Fibroblast of the aortic adventitia (primary cell): ENCODE data around the gene SLC1A3. TPM values are rescaled to one million over a fixed set of nuclear protein-coding genes. Genes with fewer than 3 reads are reported as not detected.
A peak's percentile ranks its signal among the peaks of the same experiment; 100 is the strongest.

Experiments
- DNase-seq: peaks from one replicate; pipeline ENCODE4 v3.0.0-alpha.2; 2010; ENCODE audit warnings: low read depth
- H3K4me3 ChIP-seq: 2 replicates; pipeline ENCODE4 v1.5.1; 2011; ENCODE audit warnings: low read depth, mild to moderate bottlenecking, control low read depth, low read length, moderate library complexity
- total RNA-seq: library from RNA; depleted of rRNA; stranded (reverse); fragments of >200 nt; gene quantifications from 2 replicates; pipeline ENCODE4 v1.2.3, GENCODE V29; 2012; ENCODE audit warnings: low replicate concordance
- TF ChIP-seq, protein P1 (sequence below): IDR thresholded peaks from 2 replicates; pipeline ENCODE4 v1.5.1; 2011; ENCODE audit warnings: mild to moderate bottlenecking, low read length, control low read depth, inconsistent platforms; ENCODE audit not compliant: insufficient read depth

SLC1A3 gene
- total RNA-seq, 1 donor, result 3.7 TPM

DNA sequence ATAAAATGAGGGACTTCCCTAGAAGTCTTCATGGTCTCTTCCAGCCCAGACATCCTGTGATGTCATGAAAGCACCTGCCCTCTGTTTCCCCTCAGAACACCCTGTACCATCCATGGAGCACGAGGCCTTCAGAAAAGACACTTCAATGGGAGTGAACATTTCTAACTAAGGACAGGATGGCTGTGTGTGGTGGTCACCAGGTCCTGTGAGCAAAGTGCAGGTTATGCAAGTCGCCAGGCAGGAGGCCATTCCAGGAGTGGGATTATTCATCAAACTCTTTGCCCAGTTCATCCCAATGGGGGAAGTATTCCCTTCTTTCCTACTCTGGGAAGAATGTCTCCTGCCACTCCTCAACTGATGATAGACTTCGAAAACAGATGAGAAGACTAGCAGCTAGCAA lies 80.5 kb downstream of the SLC1A3 start:
- TF ChIP-seq, protein P1, sequence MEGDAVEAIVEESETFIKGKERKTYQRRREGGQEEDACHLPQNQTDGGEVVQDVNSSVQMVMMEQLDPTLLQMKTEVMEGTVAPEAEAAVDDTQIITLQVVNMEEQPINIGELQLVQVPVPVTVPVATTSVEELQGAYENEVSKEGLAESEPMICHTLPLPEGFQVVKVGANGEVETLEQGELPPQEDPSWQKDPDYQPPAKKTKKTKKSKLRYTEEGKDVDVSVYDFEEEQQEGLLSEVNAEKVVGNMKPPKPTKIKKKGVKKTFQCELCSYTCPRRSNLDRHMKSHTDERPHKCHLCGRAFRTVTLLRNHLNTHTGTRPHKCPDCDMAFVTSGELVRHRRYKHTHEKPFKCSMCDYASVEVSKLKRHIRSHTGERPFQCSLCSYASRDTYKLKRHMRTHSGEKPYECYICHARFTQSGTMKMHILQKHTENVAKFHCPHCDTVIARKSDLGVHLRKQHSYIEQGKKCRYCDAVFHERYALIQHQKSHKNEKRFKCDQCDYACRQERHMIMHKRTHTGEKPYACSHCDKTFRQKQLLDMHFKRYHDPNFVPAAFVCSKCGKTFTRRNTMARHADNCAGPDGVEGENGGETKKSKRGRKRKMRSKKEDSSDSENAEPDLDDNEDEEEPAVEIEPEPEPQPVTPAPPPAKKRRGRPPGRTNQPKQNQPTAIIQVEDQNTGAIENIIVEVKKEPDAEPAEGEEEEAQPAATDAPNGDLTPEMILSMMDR, result no peak
- no peak overlapping the region for H3K4me3 ChIP-seq
- DNase-seq, result no peak

DNA sequence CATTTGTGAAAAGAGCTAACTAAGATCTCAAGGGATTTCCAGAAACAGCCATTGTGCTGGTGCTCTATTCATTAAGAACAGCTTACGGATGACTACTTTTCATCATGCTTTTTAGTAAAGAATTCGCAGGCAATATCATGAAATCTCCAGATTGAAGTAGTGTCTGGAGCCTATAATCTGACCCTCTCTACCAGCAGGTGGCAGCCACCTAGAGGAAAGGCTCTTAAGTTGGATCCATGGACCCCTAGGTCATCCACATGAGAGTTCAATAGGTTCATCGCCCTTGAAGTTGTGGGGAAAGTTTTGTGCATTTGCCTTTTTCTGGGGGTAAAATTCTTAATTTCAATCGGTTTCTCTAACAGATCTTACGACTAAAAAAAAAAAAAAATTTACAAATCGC lies 82.3 kb downstream of the SLC1A3 start:
- TF ChIP-seq, protein P1, result peak; percentile 28
- no peak for DNase-seq
- no peak overlapping the region for H3K4me3 ChIP-seq

DNA sequence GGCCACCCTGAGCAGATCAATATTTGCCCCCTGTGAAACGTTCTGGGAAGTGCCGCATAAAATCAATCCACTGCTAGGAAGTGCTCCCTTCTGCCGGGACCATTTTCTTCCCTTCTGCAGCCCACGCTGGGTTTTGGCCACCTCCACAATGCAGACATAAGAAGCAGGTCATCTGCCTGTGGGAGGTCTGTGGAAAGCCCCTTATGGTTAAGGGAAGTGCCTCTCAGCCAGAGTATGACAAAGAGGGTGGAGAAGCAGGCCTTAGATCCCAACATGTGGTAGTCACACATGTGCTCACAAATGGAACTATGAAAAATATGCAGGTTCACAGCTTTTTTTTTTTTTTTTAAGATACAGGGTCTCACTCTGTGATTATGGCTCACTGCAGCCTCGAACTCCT lies 82.8 kb downstream of the SLC1A3 start:
- DNase-seq, result peak; percentile 30
- H3K4me3 ChIP-seq, result no peak overlapping the region
- TF ChIP-seq, protein P1, result no peak

DNA sequence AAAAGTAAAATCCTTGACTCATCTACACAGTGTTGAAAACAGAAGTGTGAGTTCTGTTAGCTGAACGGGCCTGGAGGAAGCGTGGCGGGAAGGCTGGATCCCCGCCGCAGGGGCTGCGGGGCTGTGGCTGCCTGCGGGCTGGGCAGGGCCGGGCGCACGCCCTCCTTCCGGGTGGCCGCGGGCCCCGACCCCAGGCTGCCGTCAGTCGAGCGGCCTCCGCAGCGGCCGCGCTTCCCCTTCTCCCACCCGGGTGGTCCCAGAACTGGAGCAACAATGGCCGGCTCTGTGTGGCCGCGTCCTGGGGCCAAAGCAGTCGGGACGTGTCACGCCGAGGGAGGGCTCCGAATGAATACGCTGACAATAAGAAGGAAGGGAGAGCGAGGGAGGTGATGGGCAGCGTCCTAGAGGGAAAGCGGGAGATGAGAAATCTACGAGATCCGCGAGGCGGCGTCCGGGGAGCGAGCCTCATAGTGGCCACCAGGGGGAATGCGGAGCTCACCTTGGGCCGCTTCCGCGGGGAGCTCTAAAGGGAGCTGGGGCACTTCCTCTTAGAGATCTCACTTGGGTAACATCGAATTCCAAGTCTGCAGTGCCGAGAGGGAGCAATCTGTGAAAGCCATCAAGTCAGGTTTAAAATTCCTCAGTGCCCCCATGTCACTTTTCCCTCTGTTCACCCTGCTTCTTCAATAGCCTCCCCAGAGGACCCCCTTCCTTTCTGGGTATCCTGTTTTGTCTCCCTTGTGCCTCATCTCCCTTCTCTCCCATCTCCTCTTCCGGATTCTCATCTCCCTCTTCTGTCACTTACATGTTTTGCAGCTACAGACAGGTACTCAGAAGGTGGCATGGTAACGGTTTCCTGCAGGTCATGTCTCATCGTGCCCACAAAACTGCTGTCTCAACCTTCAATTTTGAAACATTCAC lies 83.9 kb downstream of the SLC1A3 start:
- DNase-seq, result peak; percentile 67
- H3K4me3 ChIP-seq, result peak overlapping the region; percentile 64
- TF ChIP-seq, protein P1, result peak; percentile 94

DNA sequence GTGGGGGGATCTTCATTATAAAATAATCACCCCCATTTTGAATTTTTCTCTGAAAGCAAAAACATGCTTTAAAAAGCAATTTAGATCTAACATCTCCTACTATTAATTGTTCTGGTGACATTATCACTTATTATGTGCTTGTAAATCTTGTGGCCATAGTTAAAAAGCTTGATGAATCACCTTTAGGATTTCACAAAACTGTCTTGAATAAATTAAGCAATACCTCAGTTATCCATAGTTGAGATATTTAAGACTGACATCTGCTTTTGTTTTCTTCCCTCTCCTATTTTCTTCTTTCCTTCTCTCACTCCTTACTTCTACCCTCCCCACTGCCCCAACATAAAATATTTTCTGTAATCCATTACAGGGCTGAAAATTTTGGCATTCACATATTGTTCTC lies 84.8 kb downstream of the SLC1A3 start:
- H3K4me3 ChIP-seq, result no peak overlapping the region
- DNase-seq, result no peak
- TF ChIP-seq, protein P1, result no peak

DNA sequence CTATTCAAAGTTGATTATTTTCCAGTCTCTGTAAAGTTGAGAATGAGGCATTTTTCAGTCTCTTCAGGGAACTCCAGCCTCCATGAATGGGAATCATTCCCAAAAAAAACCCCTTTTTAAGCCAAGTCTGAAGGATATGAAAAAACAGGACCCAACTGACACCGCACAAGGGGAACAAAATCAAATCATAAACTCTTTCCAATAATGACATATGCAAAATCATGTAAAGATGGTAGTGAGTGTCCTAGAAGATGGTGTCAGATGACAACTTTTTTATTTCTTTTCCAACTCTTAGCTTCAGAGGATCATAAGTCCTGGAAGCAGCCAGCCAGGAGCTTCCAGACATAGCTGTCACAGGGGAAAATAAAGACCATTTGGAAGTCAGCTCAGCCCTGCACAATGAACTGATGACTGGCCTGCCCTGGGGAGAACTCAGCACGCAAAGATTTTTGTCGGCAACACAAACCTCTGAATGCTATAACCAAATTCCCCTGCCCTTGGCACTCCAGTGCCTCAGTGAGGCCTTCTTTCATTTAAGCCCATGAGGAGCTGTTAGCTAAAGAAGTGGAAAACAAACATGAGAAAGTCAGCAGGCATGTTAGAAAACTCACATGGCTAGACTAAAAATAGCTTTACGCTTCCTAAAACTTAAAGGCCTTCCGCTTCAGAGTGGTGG lies 85.4 kb downstream of the SLC1A3 start:
- peak; percentile 74 for DNase-seq
- TF ChIP-seq, protein P1, result no peak
- H3K4me3 ChIP-seq, result no peak overlapping the region
